NCI-H2029 (cell line): Measurements from ENCODE around the gene TSPAN5.
"Not testable (repeated sequence)": the region's sequence is repeated elsewhere in the genome, so short reads cannot be mapped to it uniquely, and the experiment has no call there.

Experiments
- DNase-seq: peaks from one replicate; lab custom pipeline; 2025; lab: John Stamatoyannopoulos, UW

The TSPAN5 gene

DNA sequence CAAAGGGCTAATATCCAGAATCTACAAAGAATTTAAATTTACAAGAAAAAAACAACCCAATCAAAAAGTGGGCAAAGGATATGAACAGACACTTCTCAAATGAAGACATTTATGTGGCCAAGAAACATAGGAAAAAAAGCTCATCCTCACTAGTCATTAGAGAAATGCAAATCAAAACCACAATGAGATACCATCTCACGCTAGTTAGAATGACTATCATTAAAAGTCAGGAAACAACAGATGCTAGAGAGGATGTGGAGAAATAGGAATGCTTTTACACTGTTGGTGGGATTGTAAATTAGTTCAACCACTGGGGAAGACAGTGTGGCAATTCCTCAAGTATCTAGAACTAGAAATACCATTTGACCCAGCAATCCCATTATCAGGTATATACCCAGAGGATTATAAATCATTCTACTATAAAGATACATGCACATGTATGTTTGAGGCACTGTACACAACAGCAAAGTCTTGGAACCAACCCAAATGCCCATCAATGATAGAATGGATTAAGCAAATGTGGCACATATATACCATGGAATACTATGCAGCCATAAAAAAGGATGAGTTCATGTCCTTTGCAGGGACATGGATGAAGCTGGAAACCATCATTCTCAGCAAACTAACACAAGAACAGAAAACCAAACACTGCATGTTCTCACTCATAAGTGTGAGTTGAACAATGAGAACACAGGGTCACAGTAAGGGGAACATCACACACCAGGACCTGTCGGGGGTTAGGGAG, 197.1 kb downstream of the TSPAN5 start:
- DNase-seq = not testable (repeated sequence)

DNA sequence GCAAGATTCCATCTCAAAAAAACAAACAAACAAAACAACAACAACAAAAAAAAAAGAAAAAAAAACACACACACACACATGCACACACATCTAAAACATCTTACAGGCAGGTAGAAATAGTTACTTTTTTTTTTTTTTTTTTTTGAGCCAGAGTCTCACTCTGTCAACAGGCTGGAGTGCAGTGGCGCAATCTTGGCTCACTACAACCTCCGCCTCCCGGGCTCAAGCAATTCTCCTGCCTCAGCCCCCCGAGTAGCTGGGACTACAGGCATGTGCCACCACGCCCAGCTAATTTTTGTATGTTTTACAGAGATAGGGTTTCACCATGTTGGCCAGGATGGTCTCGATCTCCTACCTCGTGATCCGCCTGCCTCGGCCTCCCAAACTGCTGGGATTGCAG, 201.0 kb downstream of the TSPAN5 start:
- not testable (repeated sequence) for DNase-seq

DNA sequence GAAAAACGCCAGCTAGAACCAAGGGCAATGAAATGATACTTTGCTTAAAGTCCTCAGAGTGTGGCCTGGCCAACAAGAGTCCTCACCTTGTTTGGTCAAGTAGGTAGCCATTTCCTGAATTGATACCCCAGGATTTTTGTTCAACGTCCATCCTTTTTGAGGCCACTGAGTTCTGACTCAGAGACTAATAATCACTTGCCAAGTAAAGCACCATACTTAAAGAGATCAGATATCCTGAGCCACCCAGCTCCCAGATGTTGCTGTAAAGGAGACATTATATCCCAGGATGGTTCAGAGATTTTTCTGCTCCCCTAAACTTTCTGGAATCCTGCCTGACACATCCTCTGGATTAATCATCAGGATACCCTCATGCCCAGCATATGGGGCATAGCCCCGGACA, 206.3 kb downstream of the TSPAN5 start:
- no peak for DNase-seq

DNA sequence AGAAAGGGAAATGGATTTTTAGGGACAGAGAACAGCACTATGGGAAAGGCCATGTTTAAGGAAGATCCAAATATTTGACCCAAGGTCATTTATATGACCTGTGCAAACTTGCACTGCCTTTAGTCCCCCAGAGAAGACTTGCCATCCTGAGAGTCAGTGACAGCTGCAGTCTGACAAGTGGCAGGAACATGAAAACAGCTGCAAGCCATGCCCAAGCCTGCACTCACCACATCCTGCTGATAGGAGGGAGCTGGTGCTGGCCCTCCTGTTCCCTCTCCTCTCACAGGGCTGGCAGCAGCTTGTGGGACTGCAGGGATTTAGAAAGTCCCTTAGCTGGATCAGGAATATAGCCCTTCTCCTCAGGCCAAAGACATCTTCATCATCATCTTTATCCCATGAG, 209.5 kb downstream of the TSPAN5 start:
- no peak for DNase-seq

DNA sequence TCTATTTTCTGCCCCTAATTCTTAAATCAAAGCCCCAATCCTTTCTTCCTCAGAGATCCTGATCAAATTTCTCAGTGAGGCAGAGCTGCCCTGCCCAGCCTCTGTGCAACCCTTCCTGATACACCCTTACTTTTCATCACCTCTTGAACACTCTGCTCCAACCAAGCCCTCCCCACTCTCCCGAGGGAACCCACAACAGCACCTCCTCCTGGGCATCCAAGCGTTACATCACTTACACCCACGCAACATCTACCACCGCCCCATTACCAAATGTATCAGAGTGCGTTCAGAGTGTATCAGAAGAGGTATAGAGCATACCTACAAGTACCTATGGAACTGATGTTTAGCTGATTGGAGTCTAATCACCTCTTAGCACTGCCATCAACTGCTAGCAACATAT, 210.8 kb downstream of the TSPAN5 start:
- DNase-seq = no peak

DNA sequence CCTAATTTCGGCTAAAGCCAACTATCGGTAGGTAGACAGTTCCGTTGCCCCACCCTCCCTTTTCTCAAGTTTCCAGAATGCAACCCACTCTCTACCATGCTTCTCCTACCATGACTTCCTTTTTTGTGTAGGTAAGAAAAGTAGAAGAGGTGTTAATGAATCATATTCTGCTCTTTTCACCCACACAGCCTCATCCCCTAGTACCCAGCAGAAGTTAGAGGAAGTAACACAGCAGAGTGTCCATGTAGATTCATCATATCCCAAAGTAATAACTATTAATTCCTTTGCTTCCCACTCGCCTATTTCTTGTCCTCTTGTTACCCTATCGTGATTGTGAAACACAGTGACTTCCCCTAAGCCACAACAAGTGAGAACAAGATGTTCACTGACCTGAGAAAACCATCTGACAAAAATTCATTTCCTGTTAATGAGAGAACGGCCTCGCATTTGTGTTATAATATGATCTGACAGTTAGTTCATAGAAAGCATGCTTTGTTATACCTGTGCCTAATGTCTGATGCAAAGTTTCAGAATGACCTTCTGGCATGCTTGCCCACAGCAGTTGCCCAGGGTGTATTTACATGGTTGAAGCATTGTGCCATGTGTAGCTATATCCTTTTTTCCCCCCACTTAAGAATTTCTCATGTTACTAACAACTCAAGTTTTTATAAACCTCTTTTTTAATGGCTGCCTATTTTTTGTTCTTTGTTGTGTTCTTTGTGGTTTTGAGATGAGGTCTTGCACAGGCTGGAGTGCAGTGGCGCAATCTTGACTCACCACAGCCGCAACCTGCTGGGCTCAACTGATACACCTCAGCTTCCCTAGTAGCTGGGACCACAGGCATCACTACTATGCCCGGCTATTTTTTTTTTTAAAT, 211.7 kb downstream of the TSPAN5 start:
- no peak for DNase-seq

DNA sequence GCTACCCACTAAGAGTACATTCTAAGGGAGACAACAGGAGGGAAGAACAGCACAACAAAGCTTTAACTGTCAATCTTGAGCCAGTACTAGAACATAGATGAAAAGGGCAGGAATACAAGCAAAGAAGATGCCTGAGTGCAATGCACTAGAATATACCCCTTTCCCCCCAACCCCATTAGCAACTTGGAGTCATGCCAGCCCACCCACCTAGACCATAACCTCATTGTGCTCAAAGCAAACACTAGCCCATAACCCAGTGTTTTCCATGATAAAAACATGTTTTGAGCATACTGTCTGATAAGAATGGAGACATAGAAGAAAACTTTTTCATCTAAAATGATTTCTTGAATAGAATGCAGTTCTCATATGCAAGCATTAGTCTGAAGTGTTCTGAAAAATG, 214.0 kb downstream of the TSPAN5 start:
- no peak for DNase-seq

DNA sequence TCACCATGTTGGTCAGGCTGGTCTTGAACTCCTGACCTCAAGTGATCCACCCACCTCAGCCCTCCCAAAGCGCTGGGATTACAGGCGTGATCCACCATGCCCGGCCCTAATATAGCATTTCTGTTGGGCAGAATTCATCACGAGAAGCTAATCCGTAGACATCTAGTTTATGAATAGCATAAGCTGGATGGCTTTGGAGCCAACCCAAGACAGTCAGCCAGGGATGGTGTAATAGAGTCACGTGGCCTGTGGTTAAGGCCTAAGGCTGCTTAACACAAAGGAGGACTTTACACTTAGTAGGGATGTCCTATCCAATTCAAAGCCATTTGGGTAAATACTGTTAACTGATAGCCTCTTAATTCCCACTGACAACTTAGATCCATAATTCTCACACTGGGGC, 223.6 kb downstream of the TSPAN5 start:
- DNase-seq = no peak

DNA sequence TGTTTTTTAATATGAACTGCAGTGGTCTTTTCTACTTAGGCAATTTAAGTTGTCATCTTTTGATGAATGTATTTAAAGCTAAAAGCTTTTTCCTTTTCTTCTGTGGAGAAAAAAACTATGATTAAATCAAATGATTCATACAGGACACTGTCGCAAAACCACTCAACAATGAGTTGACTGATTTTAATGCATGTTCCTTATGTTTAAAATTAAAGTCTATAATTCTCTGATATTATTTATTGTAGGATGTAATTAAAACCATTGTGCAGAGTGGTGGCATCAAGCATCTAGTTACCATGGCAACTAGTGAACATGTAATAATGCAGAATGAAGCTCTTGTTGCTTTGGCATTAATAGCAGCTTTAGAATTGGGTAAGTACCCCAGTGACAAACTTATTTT, 224.7 kb downstream of the TSPAN5 start:
- no peak for DNase-seq

DNA sequence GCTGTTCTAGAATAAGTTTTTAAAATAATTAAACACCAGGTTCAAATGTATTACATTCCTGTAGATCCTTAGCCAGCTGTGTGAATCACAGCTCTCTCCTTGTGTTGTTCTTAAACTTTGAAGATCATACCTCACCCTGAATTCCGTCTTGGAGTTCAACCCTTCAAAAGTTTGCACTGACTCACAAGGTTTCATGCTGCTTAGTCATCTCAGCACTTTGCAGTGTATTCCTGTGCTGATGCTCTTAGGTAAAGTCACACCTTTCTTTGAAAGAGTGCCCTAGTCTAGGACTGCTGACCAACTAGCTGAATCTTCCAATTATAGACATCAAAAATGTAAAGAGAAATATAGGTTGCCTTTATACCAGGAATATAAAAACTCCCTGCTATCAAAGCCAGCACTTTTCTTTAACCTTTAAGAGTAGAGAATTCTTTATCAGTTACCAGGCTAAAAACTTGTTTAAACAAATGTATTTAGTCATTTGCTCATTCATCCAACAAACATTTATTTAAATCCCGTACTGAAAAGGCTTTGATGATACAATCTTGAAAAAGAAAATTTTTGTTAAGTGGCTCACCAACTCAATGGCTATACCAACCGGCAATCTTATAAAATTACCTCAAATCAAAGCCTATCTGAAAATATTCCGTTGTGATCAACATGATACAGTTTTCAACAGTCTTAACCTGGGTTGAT, 227.6 kb downstream of the TSPAN5 start:
- DNase-seq = no peak

DNA sequence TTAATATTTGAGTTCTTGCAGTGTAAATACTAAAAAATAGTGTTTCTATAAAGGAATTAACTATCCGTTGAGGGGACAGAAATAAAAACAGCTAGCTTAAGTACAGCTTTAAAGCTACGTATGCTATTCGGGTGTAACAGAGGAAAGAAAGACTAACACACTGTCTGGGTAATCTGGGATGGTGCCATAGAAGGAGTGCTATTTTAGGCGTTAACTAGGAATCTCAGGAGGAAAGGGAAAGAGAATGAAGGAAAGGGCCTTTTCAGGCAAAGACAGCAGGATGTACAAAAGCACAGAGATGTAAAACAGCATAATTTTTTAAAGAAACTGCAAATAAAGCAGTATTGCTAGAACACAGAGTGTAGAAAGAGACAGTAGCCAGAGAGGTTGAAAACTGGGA, 235.4 kb downstream of the TSPAN5 start:
- no peak for DNase-seq

DNA sequence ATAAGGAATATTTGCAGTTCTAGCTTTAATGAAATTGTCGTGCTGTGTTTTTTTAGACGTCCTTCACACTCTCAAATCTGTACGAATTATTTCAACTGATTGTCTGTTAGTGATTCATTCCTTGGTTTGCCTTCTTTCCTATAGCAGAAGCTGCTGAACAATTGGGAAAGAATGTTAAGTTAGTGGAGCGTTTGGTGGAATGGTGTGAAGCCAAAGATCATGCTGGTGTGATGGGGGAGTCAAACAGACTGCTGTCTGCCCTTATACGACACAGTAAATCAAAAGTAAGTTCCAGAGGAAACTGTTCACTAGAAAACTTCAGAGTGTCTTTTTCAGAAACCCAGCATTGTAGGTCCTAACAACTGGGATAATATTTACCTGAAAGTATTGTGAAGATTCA, 237.3 kb downstream of the TSPAN5 start:
- no peak for DNase-seq
